ENCODE results near the gene OR2G6.
"Not testable (repeated sequence)": the region's sequence is repeated elsewhere in the genome, so short reads cannot be mapped to it uniquely, and the experiment has no call there.

The OR2G6 gene

DNA sequence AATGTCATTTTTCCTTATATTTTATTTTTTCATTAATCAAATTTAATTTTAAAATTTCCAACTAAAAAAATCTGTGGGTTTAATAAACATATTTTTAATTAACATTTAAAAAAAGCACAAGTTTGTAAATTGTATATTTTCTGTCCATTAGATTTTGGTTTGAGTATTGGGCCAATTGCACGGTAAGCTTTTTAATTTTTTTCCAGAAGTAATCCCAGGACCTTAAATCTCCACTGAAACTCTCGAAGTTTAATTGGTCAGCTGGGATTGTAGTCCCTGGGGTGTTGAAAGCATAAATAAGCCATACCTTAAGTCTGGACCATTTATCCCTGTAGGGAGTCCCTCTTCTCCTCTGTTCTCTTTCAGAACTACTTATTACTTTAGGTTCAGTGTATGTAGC, at the start of gene OR2G6:
Gene OR2G6, plus strand, starts transcription at position 301 of the 400 bp plus-strand sequence. CDS start 13,574 bp downstream, outside the sequence.
- DNase-seq (ENCODE audit: low read depth) = not testable (repeated sequence)

GRCh38 chr1:248459117-248459516, 48.8 kb upstream of the OR2G6 start:
- not testable (repeated sequence) for DNase-seq (ENCODE audit: low read depth)

DNA sequence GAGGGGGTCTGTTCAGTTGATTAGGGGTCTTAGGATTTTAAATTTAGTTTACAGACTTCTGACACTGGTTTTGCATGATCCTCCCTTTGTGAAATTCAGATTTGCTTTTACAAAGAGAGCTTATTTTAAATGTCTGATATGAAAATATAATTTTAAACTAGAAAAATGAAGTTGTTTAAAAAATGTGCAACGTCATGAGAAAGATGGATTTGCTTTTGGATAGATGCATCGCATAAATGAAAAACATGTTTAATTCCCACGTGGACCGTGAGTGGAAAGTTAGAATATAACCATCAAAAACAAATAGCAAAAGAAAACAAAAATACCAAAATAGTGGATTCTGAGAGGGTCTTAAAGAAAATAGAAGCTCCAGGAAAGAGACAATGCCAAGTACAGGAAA, 36.7 kb upstream of the OR2G6 start:
- DNase-seq (ENCODE audit: low read depth) = no peak

- not testable (repeated sequence) for DNase-seq (ENCODE audit: low read depth)
These were observed 35.8 kb upstream of the OR2G6 start for GRCh38 chr1:248472111-248472510.

- not testable (repeated sequence) for DNase-seq (ENCODE audit: low read depth)
These were observed 34.8 kb upstream of the OR2G6 start, which contains the start of gene OR2T3 for GRCh38 chr1:248473051-248473450. Gene OR2T3, plus strand, starts transcription at chr1:248473351. Its CDS starts 0 bp downstream, at chr1:248473351.

DNA sequence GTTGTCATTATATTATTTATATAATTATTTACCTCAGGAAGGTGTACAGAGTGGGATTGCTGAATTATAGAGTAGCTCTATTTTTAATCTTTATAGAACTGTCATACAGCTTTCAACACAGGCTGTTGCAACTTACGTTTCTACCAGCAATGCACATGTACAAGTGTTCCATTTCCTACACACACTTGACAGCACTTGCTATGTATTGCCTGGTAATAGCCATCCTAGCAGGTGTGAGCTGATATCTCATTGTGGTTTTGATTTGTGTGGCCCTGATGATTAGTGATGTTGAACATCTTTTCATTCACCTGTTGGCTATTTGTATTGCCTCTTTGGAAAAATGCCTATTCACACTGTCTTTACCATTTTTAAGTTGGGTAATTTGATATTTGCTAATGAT, 32.2 kb upstream of the OR2G6 start:
- DNase-seq (ENCODE audit: low read depth) = not testable (repeated sequence)

GRCh38 chr1:248481686-248482579, 25.9 kb upstream of the OR2G6 start:
- DNase-seq (ENCODE audit: low read depth) = not testable (repeated sequence)

DNA sequence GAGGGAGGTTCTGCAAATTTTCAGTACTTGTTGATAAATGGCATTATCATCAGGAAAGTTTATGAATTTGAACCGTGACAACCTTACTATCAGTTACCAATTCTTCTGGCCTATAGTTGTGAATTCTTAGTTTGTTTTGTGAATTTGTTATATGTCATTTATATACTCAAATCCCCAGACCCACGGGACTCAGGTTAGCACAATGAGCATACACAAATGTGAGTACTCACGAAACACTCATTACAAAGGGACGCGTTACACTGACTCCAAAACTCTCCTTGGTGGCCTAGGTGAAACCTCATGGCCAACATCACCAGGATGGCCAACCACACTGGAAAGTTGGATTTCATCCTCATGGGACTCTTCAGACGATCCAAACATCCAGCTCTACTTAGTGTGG, 19.6 kb upstream of the OR2G6 start, which contains the start of gene OR2T5:
Gene OR2T5, plus strand, starts transcription at position 301 of the 400 bp plus-strand sequence. Its CDS starts 0 bp downstream, at position 301.
- DNase-seq (ENCODE audit: low read depth) = not testable (repeated sequence)

DNA sequence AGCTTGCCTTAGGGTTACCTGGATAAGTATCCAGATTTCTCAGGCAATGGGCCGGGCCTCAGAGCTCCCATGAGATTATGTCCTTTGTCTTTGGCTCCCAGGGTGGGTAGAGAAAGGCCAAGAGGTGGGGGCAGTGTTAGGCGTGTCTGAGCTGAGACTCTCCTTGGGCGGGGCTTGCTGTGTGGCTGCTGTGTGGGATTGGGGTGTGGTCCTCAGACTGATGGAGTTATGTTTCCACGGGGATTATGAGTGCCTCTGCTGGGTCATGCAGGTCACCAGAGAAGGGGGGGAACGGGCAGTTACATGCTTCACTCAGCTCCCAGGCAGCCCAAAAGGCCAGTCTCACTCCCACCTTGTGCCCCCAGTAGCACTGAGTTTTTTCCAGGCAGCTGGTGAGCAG, 11.2 kb upstream of the OR2G6 start:
- not testable (repeated sequence) for DNase-seq (ENCODE audit: low read depth)

DNA sequence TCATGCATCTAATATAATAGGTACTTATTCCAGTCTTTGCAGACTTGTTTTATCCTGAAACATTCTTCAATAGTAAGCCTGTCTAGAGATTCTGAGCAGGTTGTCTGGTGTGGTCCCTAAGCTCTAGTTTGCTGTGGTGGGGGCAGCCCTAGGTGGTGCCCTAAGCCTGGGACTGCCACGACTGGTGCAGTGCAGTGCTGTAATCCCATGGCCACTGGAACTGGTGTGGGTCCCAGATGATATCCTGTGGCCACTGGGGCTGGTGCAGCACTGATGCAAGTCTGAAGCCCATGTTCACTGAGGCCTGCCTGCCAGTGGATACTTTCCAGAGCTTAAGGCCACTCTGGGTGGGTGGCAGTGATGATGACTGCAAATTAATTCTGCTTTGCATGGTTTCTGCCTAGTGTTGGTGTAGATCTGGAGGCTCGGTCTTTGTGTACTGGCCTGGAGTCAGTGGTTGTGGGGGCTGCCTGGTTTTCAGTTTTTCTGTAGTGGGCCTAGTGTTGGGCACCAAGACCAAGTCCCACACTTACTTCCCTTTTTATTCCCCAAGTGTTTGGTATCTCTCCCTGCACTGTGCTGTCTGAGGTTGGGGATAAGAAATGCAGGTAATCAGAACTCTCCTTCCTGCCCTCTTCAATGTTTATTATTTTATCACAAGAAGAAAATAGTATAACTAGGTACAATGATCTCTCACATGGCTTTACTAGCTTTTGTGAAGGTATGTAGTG, 7.4 kb upstream of the OR2G6 start:
- not testable (repeated sequence) for DNase-seq (ENCODE audit: low read depth)

DNA sequence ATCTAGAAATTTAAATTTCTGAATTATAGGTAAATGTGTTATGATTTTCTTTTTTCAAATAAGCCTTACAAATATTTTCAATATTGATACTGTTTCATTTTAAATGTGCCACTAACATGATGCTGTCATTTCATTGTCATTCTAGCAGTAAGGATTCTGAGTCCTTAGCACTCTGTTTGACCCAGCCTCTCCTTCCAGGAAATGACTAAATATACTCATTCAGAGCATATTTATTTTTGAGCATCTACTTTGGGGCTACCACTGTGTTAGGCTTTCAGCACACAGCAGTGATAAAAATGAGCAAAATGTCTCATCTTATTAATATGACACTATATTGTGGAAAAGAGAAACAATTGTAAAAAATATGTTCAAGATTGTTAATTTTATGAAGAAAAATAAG, 2.3 kb downstream of the OR2G6 start:
- not testable (repeated sequence) for DNase-seq (ENCODE audit: low read depth)

DNA sequence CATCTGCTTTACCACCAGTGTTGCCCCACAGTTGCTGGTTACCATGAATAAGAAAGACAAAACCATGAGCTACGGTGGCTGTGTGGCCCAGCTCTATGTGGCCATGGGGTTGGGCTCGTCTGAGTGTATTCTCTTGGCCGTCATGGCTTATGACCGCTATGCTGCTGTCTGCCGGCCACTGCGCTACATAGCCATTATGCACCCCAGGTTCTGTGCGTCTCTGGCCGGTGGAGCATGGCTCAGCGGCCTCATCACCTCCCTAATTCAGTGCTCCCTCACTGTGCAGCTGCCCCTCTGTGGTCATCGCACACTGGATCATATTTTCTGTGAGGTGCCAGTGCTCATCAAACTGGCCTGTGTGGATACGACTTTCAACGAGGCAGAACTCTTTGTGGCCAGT, 14.0 kb downstream of the OR2G6 start:
- no peak for DNase-seq (ENCODE audit: low read depth)

DNA sequence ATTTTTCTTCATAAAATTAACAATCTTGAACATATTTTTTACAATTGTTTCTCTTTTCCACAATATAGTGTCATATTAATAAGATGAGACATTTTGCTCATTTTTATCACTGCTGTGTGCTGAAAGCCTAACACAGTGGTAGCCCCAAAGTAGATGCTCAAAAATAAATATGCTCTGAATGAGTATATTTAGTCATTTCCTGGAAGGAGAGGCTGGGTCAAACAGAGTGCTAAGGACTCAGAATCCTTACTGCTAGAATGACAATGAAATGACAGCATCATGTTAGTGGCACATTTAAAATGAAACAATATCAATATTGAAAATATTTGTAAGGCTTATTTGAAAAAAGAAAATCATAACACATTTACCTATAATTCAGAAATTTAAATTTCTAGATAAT, 29.6 kb downstream of the OR2G6 start:
- not testable (repeated sequence) for DNase-seq (ENCODE audit: low read depth)

- DNase-seq (ENCODE audit: low read depth) = not testable (repeated sequence)
These were observed 39.5 kb downstream of the OR2G6 start for GRCh38 chr1:248547383-248547782.

DNA sequence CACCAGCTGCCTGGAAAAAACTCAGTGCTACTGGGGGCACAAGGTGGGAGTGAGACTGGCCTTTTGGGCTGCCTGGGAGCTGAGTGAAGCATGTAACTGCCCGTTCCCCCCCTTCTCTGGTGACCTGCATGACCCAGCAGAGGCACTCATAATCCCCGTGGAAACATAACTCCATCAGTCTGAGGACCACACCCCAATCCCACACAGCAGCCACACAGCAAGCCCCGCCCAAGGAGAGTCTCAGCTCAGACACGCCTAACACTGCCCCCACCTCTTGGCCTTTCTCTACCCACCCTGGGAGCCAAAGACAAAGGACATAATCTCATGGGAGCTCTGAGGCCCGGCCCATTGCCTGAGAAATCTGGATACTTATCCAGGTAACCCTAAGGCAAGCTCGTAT, 43.2 kb downstream of the OR2G6 start:
- DNase-seq (ENCODE audit: low read depth) = not testable (repeated sequence)

DNA sequence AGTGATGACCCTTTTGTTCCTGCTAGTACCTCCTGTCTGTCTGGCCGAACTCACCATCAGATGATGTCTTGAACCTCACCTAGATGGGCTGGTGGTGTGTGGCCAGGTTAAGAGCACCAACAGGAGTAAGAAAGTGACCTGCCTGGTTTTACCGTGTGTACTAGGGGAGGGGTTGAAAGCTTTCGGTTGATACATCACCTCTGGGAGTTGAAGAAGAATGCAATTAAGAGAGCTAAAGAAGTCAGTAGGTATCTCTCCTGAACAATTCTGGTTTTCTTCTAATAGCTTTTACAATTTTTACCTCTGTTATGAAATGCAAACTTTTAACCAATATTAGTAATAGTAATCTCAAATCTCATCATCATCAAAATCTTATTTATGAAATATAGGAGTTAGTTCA, 54.8 kb downstream of the OR2G6 start, which contains the start of gene OR2T29:
Gene OR2T29, minus strand, starts transcription at position 101 of the 400 bp plus-strand sequence. CDS start 3,281 bp downstream, outside the sequence.
- DNase-seq (ENCODE audit: low read depth) = not testable (repeated sequence)

- not testable (repeated sequence) for DNase-seq (ENCODE audit: low read depth)
These were observed 57.9 kb downstream of the OR2G6 start for GRCh38 chr1:248565530-248566373.

GRCh38 chr1:248569049-248569448, 61.2 kb downstream of the OR2G6 start:
- DNase-seq (ENCODE audit: low read depth) = not testable (repeated sequence)

DNA sequence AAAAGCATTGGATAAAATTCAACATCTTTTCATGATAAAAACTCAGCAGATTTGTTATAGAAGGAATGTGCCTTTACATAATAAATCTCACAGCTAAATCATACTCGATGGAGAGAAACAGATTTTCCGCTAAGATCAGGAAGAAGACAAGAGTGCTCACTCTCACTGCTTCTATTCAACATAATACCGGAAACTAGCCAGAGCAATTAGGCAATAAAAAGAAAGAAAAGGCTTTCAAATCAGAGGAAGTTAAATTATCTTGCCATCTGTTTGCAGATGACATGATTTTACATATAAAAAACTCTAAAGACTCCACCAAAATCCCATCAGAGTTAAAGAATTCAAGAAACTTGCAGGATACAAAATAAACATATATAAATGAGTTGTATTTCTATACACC, 62.9 kb downstream of the OR2G6 start:
- not testable (repeated sequence) for DNase-seq (ENCODE audit: low read depth)

DNA sequence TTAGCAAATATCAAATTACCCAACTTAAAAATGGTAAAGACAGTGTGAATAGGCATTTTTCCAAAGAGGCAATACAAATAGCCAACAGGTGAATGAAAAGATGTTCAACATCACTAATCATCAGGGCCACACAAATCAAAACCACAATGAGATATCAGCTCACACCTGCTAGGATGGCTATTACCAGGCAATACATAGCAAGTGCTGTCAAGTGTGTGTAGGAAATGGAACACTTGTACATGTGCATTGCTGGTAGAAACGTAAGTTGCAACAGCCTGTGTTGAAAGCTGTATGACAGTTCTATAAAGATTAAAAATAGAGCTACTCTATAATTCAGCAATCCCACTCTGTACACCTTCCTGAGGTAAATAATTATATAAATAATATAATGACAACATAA, 64.2 kb downstream of the OR2G6 start:
- DNase-seq (ENCODE audit: low read depth) = not testable (repeated sequence)

GRCh38 chr1:248573856-248574255, 66.0 kb downstream of the OR2G6 start:
- DNase-seq (ENCODE audit: low read depth) = not testable (repeated sequence)
